ENCODE data around the gene GAB2.
"Not testable (repeated sequence)": the region's sequence is repeated elsewhere in the genome, so short reads cannot be mapped to it uniquely, and the experiment has no call there.

GAB2 gene

GRCh38 chr11:78176605-78177141, 240.9 kb downstream of the GAB2 start:
- H3K9me3 ChIP-seq (ENCODE audit: control insufficient read depth, insufficient read depth, low read depth, low read length): no peaks in the 10 kb centered on the region
- POLR2A ChIA-PET: no interaction called here
- peaks cover 0 to 13% of the 10 kb centered on the region in 2 experiments; a peak in 1 of 3 replicates for H3K36me3 ChIP-seq (ENCODE audit: control insufficient read depth in 2 of 2, insufficient read depth in 1 of 2, low read length in 2 of 2)
- H3K27ac ChIP-seq (ENCODE audit: extremely low read depth, low read depth, low read length): no peak overlapping the region
- H3K4me3 ChIP-seq (ENCODE audit: low read depth, low read length): no peak overlapping the region
- TF ChIP-seq ZNF624 (tag by site-specific recombination; IDR thresholded peaks at IDR 0.05) (no peak), WT1 (tag by site-specific recombination; IDR thresholded peaks at IDR 0.05) (no peak), ZNF529 (tag by site-specific recombination; IDR thresholded peaks at IDR 0.05; ENCODE audit: insufficient replicate concordance) (no peak), ZNF660 (tag by site-specific recombination; IDR thresholded peaks at IDR 0.05) (no peak), ZNF138 (tag by site-specific recombination; IDR thresholded peaks at IDR 0.05; ENCODE audit: borderline replicate concordance) (no peak), ZNF366 (tag by site-specific recombination; conservative IDR thresholded peaks at IDR 0.05) (no peak)
- CTCF ChIA-PET: no interaction called here
- no peaks in the 10 kb centered on the region for H3K4me1 ChIP-seq (ENCODE audit: control insufficient read depth, insufficient read depth, low read length)

DNA sequence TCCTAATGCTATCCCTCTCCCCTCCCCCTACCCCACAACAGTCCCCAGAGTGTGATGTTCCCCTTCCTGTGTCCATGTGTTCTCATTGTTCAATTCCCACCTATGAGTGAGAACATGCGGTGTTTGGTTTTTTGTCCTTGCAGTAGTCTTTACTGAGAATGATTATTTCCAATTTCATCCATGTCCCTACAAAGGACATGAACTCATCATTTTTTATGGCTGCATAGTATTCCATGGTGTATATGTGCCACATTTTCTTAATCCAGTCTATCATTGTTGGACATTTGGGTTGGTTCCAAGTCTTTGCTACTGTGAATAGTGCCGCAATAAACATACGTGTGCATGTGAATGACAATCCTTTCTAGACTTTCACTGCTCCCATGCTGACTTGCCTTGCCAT, 241.8 kb downstream of the GAB2 start:
- peak; percentile 94 for TF ChIP-seq ZNF146 (tag by site-specific recombination; IDR thresholded peaks at IDR 0.05)
- H3K36me3 ChIP-seq (ENCODE audit: control insufficient read depth in 2 of 2, insufficient read depth in 1 of 2, low read length in 2 of 2): peaks cover 0 to 13% of the 10 kb centered on the region in 2 experiments; a peak in 1 of 3 replicates
- POLR2A ChIA-PET; H3K27ac ChIP-seq (ENCODE audit: extremely low read depth, low read depth, low read length); H3K9me3 ChIP-seq (ENCODE audit: control insufficient read depth, insufficient read depth, low read depth, low read length); H3K4me3 ChIP-seq (ENCODE audit: low read depth, low read length); H3K4me1 ChIP-seq (ENCODE audit: control insufficient read depth, insufficient read depth, low read length); CTCF ChIA-PET: not testable (repeated sequence)

GRCh38 chr11:78171951-78172350, 245.7 kb downstream of the GAB2 start:
- POLR2A ChIA-PET: no interaction called here
- H3K9me3 ChIP-seq (ENCODE audit: control insufficient read depth, insufficient read depth, low read depth, low read length): no peaks in the 10 kb centered on the region
- TF ChIP-seq MZF1 (tag by site-specific recombination; IDR thresholded peaks at IDR 0.05; ENCODE audit: borderline replicate concordance): no peak
- peak; percentile 44 for TF ChIP-seq ZIC2 (tag by site-specific recombination; IDR thresholded peaks at IDR 0.05)
- H3K4me3 ChIP-seq (ENCODE audit: low read depth, low read length): no peak overlapping the region
- CTCF ChIA-PET: no interaction called here
- H3K36me3 ChIP-seq (ENCODE audit: control insufficient read depth in 2 of 2, insufficient read depth in 1 of 2, low read length in 2 of 2): peaks cover 0 to 13% of the 10 kb centered on the region in 2 experiments; a peak in 1 of 3 replicates
- no peaks in the 10 kb centered on the region for H3K4me1 ChIP-seq (ENCODE audit: control insufficient read depth, insufficient read depth, low read length)
- H3K27ac ChIP-seq (ENCODE audit: extremely low read depth, low read depth, low read length): no peak overlapping the region

- POLR2A ChIA-PET: interaction anchor here (1.0 kb wide), 1 partner anchor 32 kb away, joined by 3 read pairs; the partner anchor contains the start of gene ALG8
- CTCF ChIA-PET: no interaction called here
- TF ChIP-seq ZNF449 (tag by site-specific recombination; IDR thresholded peaks at IDR 0.05): no peak
- TF ChIP-seq ZNF23 (tag by site-specific recombination; IDR thresholded peaks at IDR 0.05; ENCODE audit: borderline replicate concordance): no peak
- TF ChIP-seq ZNF350 (tag by site-specific recombination; IDR thresholded peaks at IDR 0.05): no peak
- TF ChIP-seq ZNF416 (tag by site-specific recombination; IDR thresholded peaks at IDR 0.05): no peak
- TF ChIP-seq, protein P1, sequence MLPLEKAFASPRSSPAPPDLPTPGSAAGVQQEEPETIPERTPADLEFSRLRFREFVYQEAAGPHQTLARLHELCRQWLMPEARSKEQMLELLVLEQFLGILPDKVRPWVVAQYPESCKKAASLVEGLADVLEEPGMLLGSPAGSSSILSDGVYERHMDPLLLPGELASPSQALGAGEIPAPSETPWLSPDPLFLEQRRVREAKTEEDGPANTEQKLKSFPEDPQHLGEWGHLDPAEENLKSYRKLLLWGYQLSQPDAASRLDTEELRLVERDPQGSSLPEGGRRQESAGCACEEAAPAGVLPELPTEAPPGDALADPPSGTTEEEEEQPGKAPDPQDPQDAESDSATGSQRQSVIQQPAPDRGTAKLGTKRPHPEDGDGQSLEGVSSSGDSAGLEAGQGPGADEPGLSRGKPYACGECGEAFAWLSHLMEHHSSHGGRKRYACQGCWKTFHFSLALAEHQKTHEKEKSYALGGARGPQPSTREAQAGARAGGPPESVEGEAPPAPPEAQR (tag by site-specific recombination; IDR thresholded peaks at IDR 0.05): no peak
- TF ChIP-seq ZBTB26 (tag by site-specific recombination; optimal IDR thresholded peaks at IDR 0.05): no peak
- TF ChIP-seq ZNF132 (tag by site-specific recombination; IDR thresholded peaks at IDR 0.05; ENCODE audit: borderline replicate concordance): no peak
- TF ChIP-seq, protein P2, sequence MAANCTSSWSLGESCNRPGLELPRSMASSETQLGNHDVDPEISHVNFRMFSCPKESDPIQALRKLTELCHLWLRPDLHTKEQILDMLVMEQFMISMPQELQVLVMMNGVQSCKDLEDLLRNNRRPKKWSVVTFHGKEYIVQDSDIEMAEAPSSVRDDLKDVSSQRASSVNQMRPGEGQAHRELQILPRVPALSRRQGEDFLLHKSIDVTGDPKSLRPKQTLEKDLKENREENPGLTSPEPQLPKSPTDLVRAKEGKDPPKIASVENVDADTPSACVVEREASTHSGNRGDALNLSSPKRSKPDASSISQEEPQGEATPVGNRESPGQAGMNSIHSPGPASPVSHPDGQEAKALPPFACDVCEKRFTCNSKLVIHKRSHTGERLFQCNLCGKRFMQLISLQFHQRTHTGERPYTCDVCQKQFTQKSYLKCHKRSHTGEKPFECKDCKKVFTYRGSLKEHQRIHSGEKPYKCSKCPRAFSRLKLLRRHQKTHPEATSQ (tag by site-specific recombination; IDR thresholded peaks at IDR 0.05): no peak
- TF ChIP-seq SP7 (tag by site-specific recombination; IDR thresholded peaks at IDR 0.05): no peak
- no peak for TF ChIP-seq ZNF571 (tag by site-specific recombination; IDR thresholded peaks at IDR 0.05)
- TF ChIP-seq ZNF677 (tag by site-specific recombination; IDR thresholded peaks at IDR 0.05): no peak
- TF ChIP-seq ZNF521 (tag by site-specific recombination; IDR thresholded peaks at IDR 0.05): no peak
These were observed 246.6 kb downstream of the GAB2 start for GRCh38 chr11:78170874-78171549.

More at GRCh38 chr11:78170874-78171549, 246.6 kb downstream of the GAB2 start:
- no peaks in the 10 kb centered on the region for H3K9me3 ChIP-seq (ENCODE audit: control insufficient read depth, insufficient read depth, low read depth, low read length)
- no peaks in the 10 kb centered on the region for H3K4me1 ChIP-seq (ENCODE audit: control insufficient read depth, insufficient read depth, low read length)
- peaks cover 0 to 13% of the 10 kb centered on the region in 2 experiments; a peak in 1 of 3 replicates for H3K36me3 ChIP-seq (ENCODE audit: control insufficient read depth in 2 of 2, insufficient read depth in 1 of 2, low read length in 2 of 2)
- no peak overlapping the region for H3K27ac ChIP-seq (ENCODE audit: extremely low read depth, low read depth, low read length)
- H3K4me3 ChIP-seq (ENCODE audit: low read depth, low read length): no peak overlapping the region
